Activated CD4-positive, alpha-beta T cell treated with anti-CD3 and anti-CD28 coated beads, Interleukin-2, amount 10 ng/mL, durations not matched to agents 7 days and 5 days (primary cell): Measurements from ENCODE around the gene HEXB. TPM values are rescaled to one million over a fixed set of nuclear protein-coding genes. Genes with fewer than 3 reads are reported as not detected.

Experiments used
- CTCF ChIA-PET: fragments of 350-600 bp; sonication (Branson Sonifier 250); formaldehyde crosslinking; loops from one replicate; lab custom pipeline; 2021; ENCODE audit warnings: antibody characterized with exemption; lab: Charles Lee
- POLR2A ChIA-PET: fragments of 350-600 bp; sonication (Branson Sonifier 250); formaldehyde crosslinking; loops from one replicate; lab custom pipeline; 2021; ENCODE audit warnings: antibody characterized with exemption; lab: Charles Lee
- DNase-seq: peaks from one replicate; pipeline ENCODE4 v3.0.0-alpha.2; 2020
- H3K27ac Mint-ChIP-seq: one replicate; pipeline ENCODE4 v1.8.0; 2021; ENCODE audit warnings: mild to moderate bottlenecking, moderate library complexity, mixed read lengths
- H3K27me3 Mint-ChIP-seq: one replicate; pipeline ENCODE4 v1.8.0; 2021; ENCODE audit warnings: mixed read lengths
- H3K36me3 Mint-ChIP-seq: one replicate; pipeline ENCODE4 v1.8.0; 2021; ENCODE audit warnings: low read depth, mixed read lengths
- H3K4me1 Mint-ChIP-seq: one replicate; pipeline ENCODE4 v1.8.0; 2021; ENCODE audit warnings: mixed read lengths
- H3K4me3 Mint-ChIP-seq: one replicate; pipeline ENCODE4 v1.8.0; 2021; ENCODE audit warnings: mild to moderate bottlenecking, moderate library complexity, mixed read lengths
- H3K9me3 Mint-ChIP-seq: one replicate; pipeline ENCODE4 v1.8.0; 2021; ENCODE audit warnings: mixed read lengths
- total RNA-seq, 2 experiments: library from RNA; stranded (reverse); gene quantifications; one replicate each; pipeline ENCODE4 v1.2.3, GENCODE V29; 2021

Gene HEXB
- total RNA-seq, 2 experiments from 2014 or later: 71.4 to 73.3 TPM

DNA sequence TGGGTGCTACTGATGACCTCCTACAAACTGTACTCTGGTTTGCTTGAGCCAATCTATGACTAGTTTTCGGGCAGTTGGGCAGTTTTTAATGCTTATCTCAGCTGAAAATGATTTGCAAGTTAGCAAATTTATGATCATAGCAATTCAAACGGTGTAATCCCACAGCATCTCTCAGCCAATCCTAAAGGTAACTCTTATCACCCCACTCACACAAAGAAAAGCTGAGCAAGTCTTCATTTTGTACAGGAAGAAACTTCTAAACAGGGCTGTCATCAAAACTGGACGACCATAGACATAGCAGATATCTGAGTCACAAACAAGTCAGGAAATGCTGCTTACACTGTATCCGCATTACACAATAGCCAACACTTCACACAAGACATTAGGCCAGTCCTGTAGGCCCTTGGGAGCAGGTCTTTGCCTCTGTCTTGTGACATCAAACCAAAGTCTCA, 41.9 kb upstream of the HEXB start:
- no peaks in the 10 kb centered on the region for H3K9me3 Mint-ChIP-seq
- H3K4me1 Mint-ChIP-seq: peaks cover 30% of the 10 kb centered on the region
- no peak overlapping the region for H3K4me3 Mint-ChIP-seq
- CTCF ChIA-PET: interaction anchor here (1.0 to 3.5 kb wide), 2 partner anchors 10 to 603 kb away, joined by 3 to 10 read pairs; no protein-coding TSS in a partner anchor
- POLR2A ChIA-PET: interaction anchor here (0.6 kb wide), 1 partner anchor 432 kb away, joined by 3 read pairs; no protein-coding TSS in a partner anchor
- no peak for DNase-seq
- peaks cover 27% of the 10 kb centered on the region for H3K27me3 Mint-ChIP-seq
- H3K36me3 Mint-ChIP-seq: no peaks in the 10 kb centered on the region
- H3K27ac Mint-ChIP-seq: no peak overlapping the region

DNA sequence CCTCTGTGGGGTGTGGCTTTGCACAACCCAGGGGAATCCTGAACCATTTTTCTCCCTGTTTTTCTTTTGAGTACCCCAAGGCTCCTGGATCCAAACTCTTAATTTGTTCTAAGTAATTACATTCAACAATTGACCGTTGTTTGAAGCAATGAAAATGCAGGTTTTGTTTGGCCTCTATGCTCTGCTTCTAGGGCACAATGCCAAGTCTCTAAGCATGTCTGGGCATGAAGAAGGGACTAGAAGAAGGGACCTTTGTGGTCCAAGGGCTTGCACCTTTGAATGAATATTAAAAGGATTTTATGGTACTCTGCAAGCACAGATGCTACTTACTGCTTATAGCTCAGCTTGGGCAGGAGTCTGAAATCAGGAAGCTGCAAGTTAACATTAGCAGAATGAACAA, 37.9 kb upstream of the HEXB start:
- no peak overlapping the region for H3K27ac Mint-ChIP-seq
- no peak for DNase-seq
- peaks cover 9% of the 10 kb centered on the region for H3K4me1 Mint-ChIP-seq
- CTCF ChIA-PET: no interaction called here
- H3K9me3 Mint-ChIP-seq: no peaks in the 10 kb centered on the region
- POLR2A ChIA-PET: no interaction called here
- no peak overlapping the region for H3K4me3 Mint-ChIP-seq
- no peaks in the 10 kb centered on the region for H3K36me3 Mint-ChIP-seq
- H3K27me3 Mint-ChIP-seq: peaks cover 29% of the 10 kb centered on the region

DNA sequence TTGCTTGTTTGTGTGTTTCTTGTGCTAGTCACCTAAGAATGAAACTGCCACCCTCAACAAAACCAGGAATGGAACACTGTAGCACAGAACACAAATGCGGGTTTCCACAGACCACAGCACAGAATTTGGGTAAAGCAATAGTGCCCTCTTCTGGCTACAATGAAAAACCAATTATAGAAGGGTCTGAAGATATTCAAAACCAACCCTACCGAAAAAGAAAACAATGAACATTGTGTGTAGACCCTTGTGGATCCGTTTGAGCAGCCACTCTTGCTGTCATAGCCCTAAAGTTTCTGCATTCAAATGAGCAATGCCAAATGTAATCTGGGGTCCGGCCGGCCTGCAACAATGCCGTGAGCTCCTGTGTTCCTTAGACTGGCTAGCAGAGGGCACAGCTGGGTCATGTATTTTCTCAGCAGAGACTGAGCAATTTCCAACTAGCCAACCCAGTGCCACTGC, 36.2 kb upstream of the HEXB start:
- CTCF ChIA-PET: interaction anchor here (0.6 to 1.5 kb wide), 5 partner anchors 8 to 201 kb away, joined by 3 to 7 read pairs (median 6); partner anchors contain the start of gene ENC1
- Mint-ChIP-seq H3K9me3 (no peaks in the 10 kb centered on the region), H3K4me3 (no peak overlapping the region), H3K27me3 (peaks cover 19% of the 10 kb centered on the region), H3K27ac (no peak overlapping the region), H3K4me1 (peaks cover 7% of the 10 kb centered on the region), H3K36me3 (no peaks in the 10 kb centered on the region)
- POLR2A ChIA-PET: no interaction called here
- peak; percentile 60 for DNase-seq

DNA sequence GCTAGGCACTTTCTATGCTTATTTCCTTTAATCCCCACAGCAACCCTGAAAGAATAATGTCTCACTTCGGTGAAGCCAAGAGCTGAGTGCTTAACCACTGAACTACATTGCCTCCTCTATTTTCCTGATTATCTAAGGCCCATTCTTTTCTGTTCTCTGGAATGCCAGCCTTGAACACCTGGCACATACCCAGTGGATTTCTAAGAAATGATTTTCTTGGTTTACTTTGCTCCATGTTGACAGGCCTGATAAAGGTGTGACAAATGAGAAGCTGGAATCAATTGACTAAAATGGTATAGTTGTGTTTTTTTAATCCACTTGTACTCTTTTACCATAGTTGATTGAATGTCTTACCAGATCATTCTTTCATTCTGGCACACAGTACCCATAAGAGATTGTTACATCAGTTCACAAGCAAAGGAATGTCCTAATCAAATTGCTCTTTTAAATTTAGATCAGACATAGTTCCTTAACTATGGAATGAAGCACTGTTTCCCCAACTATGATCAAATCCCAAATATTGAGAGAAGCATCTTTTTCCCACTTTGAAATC, 35.5 kb upstream of the HEXB start:
- ChIA-PET CTCF (interaction anchor here (0.6 to 1.5 kb wide), 5 partner anchors 9 to 202 kb away, joined by 3 to 7 read pairs (median 6); partner anchors contain the start of gene ENC1), POLR2A (no interaction called here)
- Mint-ChIP-seq H3K36me3 (no peaks in the 10 kb centered on the region), H3K9me3 (no peaks in the 10 kb centered on the region), H3K27ac (no peak overlapping the region), H3K27me3 (peaks cover 14% of the 10 kb centered on the region), H3K4me3 (no peak overlapping the region), H3K4me1 (peaks cover 7% of the 10 kb centered on the region)
- no peak for DNase-seq

DNA sequence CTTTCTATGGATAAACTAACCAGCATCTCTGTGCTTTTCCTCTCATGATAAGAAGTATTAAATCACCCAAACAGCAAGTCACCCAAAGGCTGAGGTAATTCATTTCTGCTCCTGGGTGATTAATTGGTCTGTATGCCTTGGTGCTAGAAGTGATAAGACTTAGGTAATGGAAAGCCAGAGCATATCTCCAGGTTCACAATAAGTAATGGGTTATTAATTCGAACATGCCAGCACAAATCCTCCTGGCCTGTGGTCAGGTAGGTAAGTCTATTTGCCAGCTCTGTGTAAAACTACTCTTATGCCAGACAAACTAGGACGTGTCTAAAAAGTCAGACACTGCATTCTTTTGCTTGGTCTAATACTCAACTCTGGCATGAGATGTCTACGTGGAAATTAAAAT, 33.3 kb upstream of the HEXB start:
- H3K27ac Mint-ChIP-seq: no peak overlapping the region
- CTCF ChIA-PET: no interaction called here
- peaks cover 8% of the 10 kb centered on the region for H3K27me3 Mint-ChIP-seq
- H3K4me1 Mint-ChIP-seq: peaks cover 7% of the 10 kb centered on the region
- POLR2A ChIA-PET: no interaction called here
- no peaks in the 10 kb centered on the region for H3K9me3 Mint-ChIP-seq
- DNase-seq: no peak
- no peaks in the 10 kb centered on the region for H3K36me3 Mint-ChIP-seq
- no peak overlapping the region for H3K4me3 Mint-ChIP-seq

DNA sequence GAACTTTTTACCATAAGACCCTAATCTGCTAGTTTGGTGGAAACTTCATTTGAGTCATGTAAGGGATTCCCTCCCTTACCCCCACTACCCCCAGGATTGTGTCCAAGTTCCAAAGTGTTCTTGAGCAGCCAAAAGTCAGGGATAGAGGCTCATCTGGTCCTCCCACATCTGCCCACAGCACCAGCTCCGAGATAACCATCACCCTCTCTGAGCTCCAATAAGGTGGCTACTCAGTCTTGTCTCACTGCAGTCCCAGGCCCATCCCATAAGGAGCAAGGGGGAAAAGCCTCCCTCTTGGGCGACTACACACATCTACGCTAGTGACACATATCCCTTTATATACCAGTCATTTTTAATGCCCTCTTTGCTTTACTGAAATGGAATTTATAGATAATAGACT, 32.5 kb upstream of the HEXB start:
- H3K27me3 Mint-ChIP-seq: peaks cover 8% of the 10 kb centered on the region
- DNase-seq: no peak
- H3K4me1 Mint-ChIP-seq: peaks cover 7% of the 10 kb centered on the region
- H3K27ac Mint-ChIP-seq: no peak overlapping the region
- CTCF ChIA-PET: interaction anchor here (1.3 kb wide), 1 partner anchor 13 kb away, joined by 4 read pairs; no protein-coding TSS in a partner anchor
- H3K4me3 Mint-ChIP-seq: no peak overlapping the region
- no peaks in the 10 kb centered on the region for H3K9me3 Mint-ChIP-seq
- no peaks in the 10 kb centered on the region for H3K36me3 Mint-ChIP-seq
- POLR2A ChIA-PET: no interaction called here

DNA sequence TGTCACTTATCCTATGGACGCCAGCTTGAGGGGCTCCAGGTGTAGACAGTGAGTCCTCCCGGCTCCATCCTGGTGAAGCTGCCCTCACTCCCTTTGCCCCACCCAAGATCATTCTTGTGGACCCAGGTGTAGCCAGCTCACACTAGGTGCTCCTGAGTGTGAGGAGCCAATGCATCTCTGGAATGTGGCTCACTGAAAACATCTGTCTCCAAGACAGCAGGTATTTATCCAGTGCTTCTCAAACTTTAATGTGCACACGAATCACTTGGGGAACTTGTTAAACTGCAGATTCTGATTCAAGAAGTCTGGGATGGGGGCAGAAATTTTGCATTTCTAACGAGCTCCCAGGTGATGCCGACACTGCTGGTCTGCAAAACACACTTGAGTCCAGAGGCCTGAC, 31.0 kb upstream of the HEXB start:
- no peak for DNase-seq
- Mint-ChIP-seq H3K27me3 (peaks cover 8% of the 10 kb centered on the region), H3K27ac (no peak overlapping the region), H3K4me3 (no peak overlapping the region), H3K36me3 (no peaks in the 10 kb centered on the region), H3K4me1 (no peaks in the 10 kb centered on the region), H3K9me3 (no peaks in the 10 kb centered on the region)
- ChIA-PET CTCF (interaction anchor here (1.6 kb wide), 1 partner anchor 752 kb away, joined by 4 read pairs; no protein-coding TSS in a partner anchor), POLR2A (no interaction called here)

DNA sequence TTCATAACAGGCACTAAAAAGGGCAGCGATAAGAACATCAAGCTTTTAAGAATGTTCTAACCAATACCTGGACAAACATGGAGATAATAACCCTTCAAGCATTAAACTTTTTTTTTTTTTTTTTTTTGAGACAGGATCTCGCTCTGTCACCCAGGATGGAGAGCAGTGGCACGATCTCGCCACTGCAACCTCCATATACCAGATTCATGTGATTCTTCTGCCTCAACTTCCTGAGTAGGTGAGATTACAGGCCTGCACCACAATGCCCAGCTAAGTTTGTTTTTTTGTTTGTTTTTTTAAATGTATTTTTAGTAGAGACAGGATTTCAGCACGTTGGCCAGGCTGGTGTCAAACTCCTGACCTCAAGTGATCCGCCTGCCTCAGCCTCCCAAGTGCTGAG, 29.8 kb upstream of the HEXB start:
- no peaks in the 10 kb centered on the region for H3K36me3 Mint-ChIP-seq
- CTCF ChIA-PET: interaction anchor here (0.7 to 1.6 kb wide), 2 partner anchors 490 to 753 kb away, joined by 4 read pairs; no protein-coding TSS in a partner anchor
- H3K4me1 Mint-ChIP-seq: no peaks in the 10 kb centered on the region

DNA sequence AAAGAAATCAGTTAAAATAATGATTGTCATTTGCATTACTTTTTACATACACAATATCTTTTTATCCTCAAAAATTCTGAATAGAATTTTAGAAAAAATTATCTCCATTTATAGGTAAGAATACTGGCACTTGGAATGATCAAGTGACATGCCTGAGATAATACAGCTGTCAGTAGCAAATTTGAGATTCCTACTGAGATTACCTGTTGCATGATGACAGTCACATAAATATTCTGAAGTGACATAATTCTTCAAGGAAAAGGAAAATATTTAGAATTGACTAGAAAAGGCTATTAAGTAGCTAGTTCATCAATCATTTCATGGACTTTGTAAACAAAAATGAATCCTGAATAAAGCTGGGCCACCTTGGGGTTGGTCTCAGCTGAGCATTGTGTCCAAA, 29.3 kb upstream of the HEXB start:
- CTCF ChIA-PET: no interaction called here
- no peak for DNase-seq
- no peak overlapping the region for H3K27ac Mint-ChIP-seq
- H3K9me3 Mint-ChIP-seq: no peaks in the 10 kb centered on the region
- H3K4me1 Mint-ChIP-seq: no peaks in the 10 kb centered on the region
- H3K36me3 Mint-ChIP-seq: no peaks in the 10 kb centered on the region
- H3K27me3 Mint-ChIP-seq: peaks cover 15% of the 10 kb centered on the region
- H3K4me3 Mint-ChIP-seq: no peak overlapping the region
- POLR2A ChIA-PET: no interaction called here

More for the DNA sequence above, 29.8 kb upstream of the HEXB start:
- Mint-ChIP-seq H3K4me3 (no peak overlapping the region), H3K27me3 (peaks cover 11% of the 10 kb centered on the region), H3K9me3 (no peaks in the 10 kb centered on the region), H3K27ac (no peak overlapping the region)
- POLR2A ChIA-PET: no interaction called here
- DNase-seq: no peak

DNA sequence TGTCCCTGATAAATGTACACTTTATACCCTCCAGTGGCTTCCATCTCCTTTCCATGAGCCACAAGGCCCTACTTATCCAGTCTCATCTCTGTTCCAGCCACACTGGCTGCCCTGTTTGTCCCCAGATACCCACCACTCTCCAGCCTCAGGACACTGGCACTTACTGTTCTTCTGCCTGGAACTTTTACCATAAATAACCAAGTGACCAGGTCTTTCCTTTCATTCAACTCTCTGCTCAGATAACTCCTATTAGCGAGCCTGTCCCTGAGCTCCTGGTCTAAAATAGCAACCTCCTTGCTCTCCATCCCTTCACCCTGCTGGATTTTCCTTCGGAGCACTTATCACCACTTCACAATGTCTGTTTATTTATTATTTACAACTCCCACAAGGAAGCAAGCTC, 27.9 kb upstream of the HEXB start:
- POLR2A ChIA-PET: no interaction called here
- no peaks in the 10 kb centered on the region for H3K4me1 Mint-ChIP-seq
- H3K27me3 Mint-ChIP-seq: peaks cover 21% of the 10 kb centered on the region
- CTCF ChIA-PET: interaction anchor here (0.8 to 1.0 kb wide), 3 partner anchors 12 to 32 kb away, joined by 3 read pairs; no protein-coding TSS in a partner anchor
- H3K4me3 Mint-ChIP-seq: no peak overlapping the region
- no peaks in the 10 kb centered on the region for H3K36me3 Mint-ChIP-seq
- no peak for DNase-seq
- no peaks in the 10 kb centered on the region for H3K9me3 Mint-ChIP-seq
- no peak overlapping the region for H3K27ac Mint-ChIP-seq

DNA sequence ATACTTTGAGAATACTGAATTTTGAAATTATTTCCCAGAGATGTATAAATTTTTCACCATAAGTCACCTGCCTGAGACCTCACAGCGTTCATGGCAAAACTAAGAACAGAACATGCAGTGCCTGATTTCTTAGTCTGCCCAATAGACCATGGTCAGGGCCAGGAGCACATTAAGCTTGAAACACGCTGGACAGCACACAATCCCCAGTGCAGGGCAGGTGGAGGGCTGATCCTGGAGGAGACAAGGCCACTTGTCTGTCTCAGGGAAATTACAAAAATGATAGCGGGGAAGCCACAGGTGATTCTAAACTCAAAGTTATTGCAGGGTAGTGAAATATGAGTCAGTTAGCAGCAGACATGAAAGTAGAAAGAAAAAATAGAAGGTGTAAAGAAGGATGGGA, 25.9 kb upstream of the HEXB start:
- Mint-ChIP-seq H3K9me3 (no peaks in the 10 kb centered on the region), H3K4me3 (no peak overlapping the region), H3K27ac (no peak overlapping the region), H3K27me3 (peaks cover 23% of the 10 kb centered on the region), H3K4me1 (no peaks in the 10 kb centered on the region), H3K36me3 (no peaks in the 10 kb centered on the region)
- no peak for DNase-seq
- CTCF ChIA-PET: no interaction called here
- POLR2A ChIA-PET: no interaction called here

DNA sequence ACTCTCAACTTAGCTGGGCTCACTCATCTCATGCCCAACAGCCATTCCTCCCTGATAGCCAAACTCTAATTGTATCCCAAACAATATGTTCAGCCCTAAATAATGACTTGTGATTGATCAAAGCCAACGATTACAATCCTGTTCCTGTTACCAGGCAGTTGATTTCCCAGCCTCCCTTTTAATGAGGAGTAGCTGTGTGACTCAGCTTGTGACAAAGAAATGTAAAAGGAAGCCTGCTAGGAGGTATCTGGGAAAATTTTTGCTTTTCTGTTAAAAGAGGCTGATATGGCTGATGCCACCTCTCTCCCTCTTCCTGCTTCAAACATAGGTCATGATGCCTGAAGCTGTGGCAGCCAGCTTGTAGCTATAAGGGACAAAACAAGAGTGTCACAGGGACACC, 24.9 kb upstream of the HEXB start:
- Mint-ChIP-seq H3K9me3 (no peaks in the 10 kb centered on the region), H3K36me3 (no peaks in the 10 kb centered on the region), H3K4me3 (no peak overlapping the region), H3K27me3 (peaks cover 23% of the 10 kb centered on the region), H3K4me1 (no peaks in the 10 kb centered on the region), H3K27ac (no peak overlapping the region)
- ChIA-PET POLR2A (no interaction called here), CTCF (interaction anchor here (0.5 to 1.2 kb wide), 2 partner anchors 11 to 208 kb away, joined by 4 to 6 read pairs; no protein-coding TSS in a partner anchor)
- no peak for DNase-seq

DNA sequence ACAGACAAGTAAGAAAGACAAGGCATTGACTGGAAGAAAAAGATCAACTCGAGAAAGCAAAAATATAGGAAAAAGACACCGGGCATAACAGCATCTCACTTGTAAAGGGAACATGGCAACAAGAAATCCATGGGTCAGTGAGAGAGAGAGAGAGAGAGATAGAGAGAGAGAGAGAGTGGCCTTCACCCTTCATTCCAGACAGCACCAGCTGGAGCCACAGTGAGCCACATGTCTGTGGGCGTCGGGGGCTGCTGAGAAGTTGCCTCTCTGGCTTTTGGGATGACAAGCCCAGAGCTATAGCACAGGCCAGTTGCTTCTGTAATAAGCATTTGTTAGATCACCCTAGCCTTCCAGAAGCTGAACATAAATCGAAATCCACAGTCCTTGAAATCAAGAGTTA, 24.2 kb upstream of the HEXB start:
- Mint-ChIP-seq H3K27ac (no peak overlapping the region), H3K4me3 (no peak overlapping the region), H3K4me1 (no peaks in the 10 kb centered on the region), H3K36me3 (no peaks in the 10 kb centered on the region), H3K27me3 (peaks cover 23% of the 10 kb centered on the region), H3K9me3 (no peaks in the 10 kb centered on the region)
- ChIA-PET POLR2A (interaction anchor here (0.5 kb wide), 1 partner anchor 288 kb away, joined by 3 read pairs; no protein-coding TSS in a partner anchor), CTCF (interaction anchor here (1.2 to 1.4 kb wide), 2 partner anchors 12 to 20 kb away, joined by 4 to 6 read pairs; no protein-coding TSS in a partner anchor)
- DNase-seq: no peak
